ENCODE data around the gene ZNF444. TPM values are rescaled to one million over a fixed set of nuclear protein-coding genes. Genes with fewer than 3 reads are reported as not detected.

ZNF444 gene
- polyA plus RNA-seq, 3 donors = 2.7 to 6.9 (median 3.5) TPM

DNA sequence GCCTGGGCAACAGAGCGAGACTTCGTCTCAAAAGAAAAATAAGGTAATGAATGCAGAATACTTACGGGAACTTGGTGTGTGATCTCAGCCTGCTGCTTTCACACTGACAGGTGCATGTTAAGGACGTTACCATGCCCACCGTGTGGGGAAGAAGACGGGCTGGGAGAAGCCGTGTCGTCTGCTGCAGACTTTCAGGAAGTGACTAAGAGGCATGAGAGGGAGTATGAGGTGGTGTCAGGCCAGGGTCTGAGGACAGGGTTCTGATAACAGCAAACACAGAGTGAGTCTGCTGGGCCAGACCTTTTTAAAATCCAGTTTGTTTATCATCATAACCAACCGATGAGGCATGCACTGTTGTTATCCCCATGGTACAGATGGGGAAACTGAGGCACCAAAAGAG lies 21.2 kb downstream of the ZNF444 start:
- peaks cover 10 to 13% of the 10 kb centered on the region in 2 donors for H3K36me3 Mint-ChIP-seq
- intact Hi-C loops (cut with micrococcal nuclease) = no loop called here
- H3K27ac Mint-ChIP-seq = no peak overlapping the region
- H3K9me3 ChIP-seq (replicated peaks in 1 of 2; ENCODE audit: control insufficient read depth in 1 of 2, insufficient read depth in 1 of 2, low read length in 2 of 2) = no peaks in the 10 kb centered on the region
- no peak overlapping the region for H3K4me2 ChIP-seq (replicated peaks; ENCODE audit: extremely low read depth, low read length, poor library complexity, severe bottlenecking)
- H3K79me2 ChIP-seq (ENCODE audit: insufficient read depth, low read length) = no peaks in the 10 kb centered on the region
- peaks cover 0 to 8% (median 2%) of the 10 kb centered on the region in 7 donors for H3K9me3 Mint-ChIP-seq
- peaks cover 0 to 12% (median 6%) of the 10 kb centered on the region in 3 donors for H3K27me3 Mint-ChIP-seq (ENCODE audit: low read depth in 3 of 3)
- no peak overlapping the region for H3K4me3 ChIP-seq (replicated peaks in 1 of 3; ENCODE audit: low read depth in 2 of 3, low read length in 3 of 3)
- no peaks in the 10 kb centered on the region for H3K4me1 ChIP-seq (ENCODE audit: control insufficient read depth in 1 of 2, insufficient read depth in 2 of 2, low read length in 2 of 2)
- H2AFZ ChIP-seq (ENCODE audit: insufficient read depth, low read depth, low read length, poor library complexity, severe bottlenecking) = no peak overlapping the region
- WGBS (ENCODE audit: insufficient coverage) = 5% methylated on average over 7 of the region's 9 CpGs
- peaks cover 5% of the 10 kb centered on the region for H3K4me1 Mint-ChIP-seq
- H3K36me3 ChIP-seq (replicated peaks in 1 of 2; ENCODE audit: control insufficient read depth in 1 of 2, insufficient read depth in 2 of 2, low read length in 2 of 2) = peaks cover 0 to 17% of the 10 kb centered on the region in 2 donors
- peaks cover 0 to 3% of the 10 kb centered on the region in 2 donors for H3K27me3 ChIP-seq (ENCODE audit: control insufficient read depth in 2 of 2, insufficient read depth in 2 of 2, low read length in 2 of 2)
- H3K27ac ChIP-seq (ENCODE audit: low read depth in 1 of 2, low read length in 2 of 2) = no peak overlapping the region
- no peak overlapping the region for H3K4me3 Mint-ChIP-seq
- no peak overlapping the region for H3K9ac ChIP-seq (ENCODE audit: insufficient read depth, low read length, poor library complexity, severe bottlenecking)
- TF ChIP-seq, protein P1, sequence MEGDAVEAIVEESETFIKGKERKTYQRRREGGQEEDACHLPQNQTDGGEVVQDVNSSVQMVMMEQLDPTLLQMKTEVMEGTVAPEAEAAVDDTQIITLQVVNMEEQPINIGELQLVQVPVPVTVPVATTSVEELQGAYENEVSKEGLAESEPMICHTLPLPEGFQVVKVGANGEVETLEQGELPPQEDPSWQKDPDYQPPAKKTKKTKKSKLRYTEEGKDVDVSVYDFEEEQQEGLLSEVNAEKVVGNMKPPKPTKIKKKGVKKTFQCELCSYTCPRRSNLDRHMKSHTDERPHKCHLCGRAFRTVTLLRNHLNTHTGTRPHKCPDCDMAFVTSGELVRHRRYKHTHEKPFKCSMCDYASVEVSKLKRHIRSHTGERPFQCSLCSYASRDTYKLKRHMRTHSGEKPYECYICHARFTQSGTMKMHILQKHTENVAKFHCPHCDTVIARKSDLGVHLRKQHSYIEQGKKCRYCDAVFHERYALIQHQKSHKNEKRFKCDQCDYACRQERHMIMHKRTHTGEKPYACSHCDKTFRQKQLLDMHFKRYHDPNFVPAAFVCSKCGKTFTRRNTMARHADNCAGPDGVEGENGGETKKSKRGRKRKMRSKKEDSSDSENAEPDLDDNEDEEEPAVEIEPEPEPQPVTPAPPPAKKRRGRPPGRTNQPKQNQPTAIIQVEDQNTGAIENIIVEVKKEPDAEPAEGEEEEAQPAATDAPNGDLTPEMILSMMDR (IDR thresholded peaks at IDR 0.05) = no peak
- DNase-seq = peak in 2 of 3 donors; percentile 21 to 50
- no peaks in the 10 kb centered on the region for H4K20me1 ChIP-seq (ENCODE audit: insufficient read depth, low read length)

DNA sequence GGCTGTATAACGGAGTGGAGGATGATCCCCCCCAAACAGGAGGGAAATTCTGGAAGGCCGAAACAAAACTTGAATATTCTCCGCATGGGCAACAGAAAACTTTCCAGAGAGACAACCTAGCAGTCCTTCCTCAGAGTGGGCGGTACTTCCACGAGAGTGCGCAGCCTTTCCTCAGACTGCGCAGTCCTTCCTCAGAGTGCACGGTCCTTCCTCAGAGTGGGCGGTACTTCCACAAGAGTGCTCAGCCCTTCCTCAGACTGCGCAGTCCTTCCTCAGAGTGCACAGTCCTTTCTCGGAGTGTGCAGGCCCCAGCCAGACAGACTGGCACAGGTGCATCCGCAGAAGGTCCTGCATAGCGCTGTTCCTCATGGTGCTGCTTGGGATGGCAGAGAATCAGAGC lies 22.0 kb downstream of the ZNF444 start:
- DNase-seq = no peak
- TF ChIP-seq, protein P1 (IDR thresholded peaks at IDR 0.05) = no peak
- Mint-ChIP-seq H3K27me3 (ENCODE audit: low read depth in 3 of 3) (peaks cover 2 to 14% (median 6%) of the 10 kb centered on the region in 3 donors), H3K9me3 (peaks cover 0 to 8% (median 2%) of the 10 kb centered on the region in 7 donors), H3K27ac (peak overlapping the region in 1 of 7 donors; percentile 34), H3K36me3 (peaks cover 10 to 13% of the 10 kb centered on the region in 2 donors), H3K4me1 (peaks cover 5% of the 10 kb centered on the region), H3K4me3 (no peak overlapping the region)
- Histone ChIP-seq H3K9me3 (replicated peaks in 1 of 2; ENCODE audit: control insufficient read depth in 1 of 2, insufficient read depth in 1 of 2, low read length in 2 of 2) (no peaks in the 10 kb centered on the region), H3K4me1 (ENCODE audit: control insufficient read depth in 1 of 2, insufficient read depth in 2 of 2, low read length in 2 of 2) (no peaks in the 10 kb centered on the region), H3K79me2 (ENCODE audit: insufficient read depth, low read length) (no peaks in the 10 kb centered on the region), H3K4me2 (replicated peaks; ENCODE audit: extremely low read depth, low read length, poor library complexity, severe bottlenecking) (no peak overlapping the region), H3K36me3 (replicated peaks in 1 of 2; ENCODE audit: control insufficient read depth in 1 of 2, insufficient read depth in 2 of 2, low read length in 2 of 2) (peaks cover 0 to 17% of the 10 kb centered on the region in 2 donors), H3K4me3 (replicated peaks in 1 of 3; ENCODE audit: low read depth in 2 of 3, low read length in 3 of 3) (no peak overlapping the region), H3K9ac (ENCODE audit: insufficient read depth, low read length, poor library complexity, severe bottlenecking) (no peak overlapping the region), H4K20me1 (ENCODE audit: insufficient read depth, low read length) (no peaks in the 10 kb centered on the region), H3K27me3 (ENCODE audit: control insufficient read depth in 2 of 2, insufficient read depth in 2 of 2, low read length in 2 of 2) (peaks cover 0 to 3% of the 10 kb centered on the region in 2 donors), H3K27ac (ENCODE audit: low read depth in 1 of 2, low read length in 2 of 2) (no peak overlapping the region), H2AFZ (ENCODE audit: insufficient read depth, low read depth, low read length, poor library complexity, severe bottlenecking) (no peak overlapping the region)
- intact Hi-C loops (cut with micrococcal nuclease) = no loop called here
- WGBS (ENCODE audit: insufficient coverage) = 85% methylated on average over 13 of the region's 13 CpGs
